H1 (cell line): ENCODE results near the gene SLC38A1. TPM values are rescaled to one million over a fixed set of nuclear protein-coding genes. Genes with fewer than 3 reads are reported as not detected.

ENCODE experiments used
- CBX8 ChIP-seq: fragments of 300-800, 300-1000 bp; sonication (generic); IDR thresholded peaks from 2 replicates; pipeline ENCODE4 v1.7.1; 2016; ENCODE audit warnings: low read depth, low read length, borderline replicate concordance
- CHD2 ChIP-seq: IDR thresholded peaks from 2 replicates; pipeline ENCODE4 v1.6.1; 2012; ENCODE audit warnings: low read length, improper control_type of control experiment
- CTBP2 ChIP-seq: IDR thresholded peaks from 2 replicates; pipeline ENCODE4 v1.7.0; 2011; ENCODE audit warnings: borderline replicate concordance, mild to moderate bottlenecking, moderate library complexity, mixed read lengths, low read length; ENCODE audit not compliant: insufficient read depth, insufficient read length
- HDAC2 ChIP-seq, 2 experiments: fragments of 300-600 bp in 1 of 2; sonication (generic) in 1 of 2; IDR thresholded peaks; 2 replicates each; pipeline ENCODE4 v1.6.1; 2011 to 2012; ENCODE audit warnings: low read depth in 2 of 2, low read length in 2 of 2, mild to moderate bottlenecking in 2 of 2, moderate library complexity in 2 of 2, borderline replicate concordance in 1 of 2, inconsistent platforms in 1 of 2
- polyA plus RNA-seq, 7 experiments: library from polyadenylated mRNA; depleted of rRNA in 3 of 7; stranded (reverse) in 5 of 7; unstranded in 2 of 7; fragments of >200 nt in 5 of 7; fragments of 200-250 nt in 2 of 7; gene quantifications; 1 replicate in 5 of 7; 2 replicates in 1 of 7; 4 replicates in 1 of 7; pipeline versions ENCODE4 v1.2.1 to v1.2.3, GENCODE V29; 2011 to 2013; ENCODE audit warnings: missing spikeins in 2 of 7, mixed read lengths in 2 of 7
- total RNA-seq: library from RNA; stranded (reverse); fragmentation: NEBNext Ultra II Directional; extraction: Animal tissue kit (Norgen Biotek cat#: 25700); gene quantifications from 2 replicates; pipeline ENCODE4 v1.2.1, GENCODE V29; 2021
- TF ChIP-seq, protein P1 (sequence below): IDR thresholded peaks from 2 replicates; pipeline ENCODE4 v1.6.1; 2011; ENCODE audit warnings: low read length, improper control_type of control experiment

Gene SLC38A1
- total and polyA plus RNA-seq, 2 of the 8 experiments (the other 6 are each of a cell fraction or from before 2014, with no cell fraction given): 83.4 to 242 TPM

DNA sequence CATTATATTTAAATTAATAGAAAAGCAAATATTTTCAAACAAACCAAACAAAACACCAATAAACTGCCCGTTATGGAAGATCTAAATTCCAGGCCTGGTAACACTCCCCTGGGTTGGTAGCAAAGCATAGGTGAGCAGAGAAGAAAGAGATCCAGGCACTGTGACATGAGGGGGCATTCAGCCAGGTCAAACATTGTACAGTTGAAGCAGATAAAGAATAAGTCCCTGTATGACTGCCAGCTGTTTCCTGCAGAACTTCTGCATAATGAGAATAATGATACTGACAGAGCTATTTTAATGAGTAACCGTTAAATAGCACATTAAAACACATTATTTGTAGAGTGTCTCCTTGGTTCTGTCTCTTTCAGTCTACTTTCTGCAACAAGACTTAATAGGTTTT, 35.4 kb downstream of the SLC38A1 start (continued):
- TF ChIP-seq CTBP2 (no peak), CHD2 (no peak), CBX8 (no peak), HDAC2 (IDR thresholded peaks at IDR 0.05; ENCODE audit: borderline replicate concordance in 1 of 2, low read depth in 2 of 2, low read length in 2 of 2) (no peak)
- TF ChIP-seq, protein P1, sequence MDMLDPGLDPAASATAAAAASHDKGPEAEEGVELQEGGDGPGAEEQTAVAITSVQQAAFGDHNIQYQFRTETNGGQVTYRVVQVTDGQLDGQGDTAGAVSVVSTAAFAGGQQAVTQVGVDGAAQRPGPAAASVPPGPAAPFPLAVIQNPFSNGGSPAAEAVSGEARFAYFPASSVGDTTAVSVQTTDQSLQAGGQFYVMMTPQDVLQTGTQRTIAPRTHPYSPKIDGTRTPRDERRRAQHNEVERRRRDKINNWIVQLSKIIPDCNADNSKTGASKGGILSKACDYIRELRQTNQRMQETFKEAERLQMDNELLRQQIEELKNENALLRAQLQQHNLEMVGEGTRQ: no peak
